ENCODE data around the gene ZC3H13. TPM values are rescaled to one million over a fixed set of nuclear protein-coding genes. Genes with fewer than 3 reads are reported as not detected.

Gene ZC3H13
- total and polyA plus RNA-seq, 2 donors (not counting 1 experiment from before 2014, with no cell fraction given), result 4.8 to 65.7 TPM

GRCh38 chr13:45943120-45943519 lies 109.4 kb downstream of the ZC3H13 start:
- Histone ChIP-seq H3K9ac (ENCODE audit: low read length) (no peak overlapping the region), H3K9me3 (ENCODE audit: control extremely low read depth in 1 of 3, control insufficient read depth in 2 of 3, insufficient read depth in 1 of 3, low read length in 2 of 3) (no peaks in the 10 kb centered on the region), H3K36me3 (replicated peaks in 1 of 2; ENCODE audit: control extremely low read depth in 1 of 2, control insufficient read depth in 1 of 2, extremely low read depth in 1 of 2, insufficient read depth in 2 of 2, low read length in 1 of 2) (no peaks in the 10 kb centered on the region), H4K20me1 (ENCODE audit: control insufficient read depth, insufficient read depth, low read length, poor library complexity, severe bottlenecking) (no peaks in the 10 kb centered on the region), H2AFZ (ENCODE audit: insufficient read depth, low read depth, low read length, poor library complexity, severe bottlenecking) (no peak overlapping the region), H3K4me2 (replicated peaks; ENCODE audit: low read depth, low read length, poor library complexity, severe bottlenecking) (no peak overlapping the region), H3K4me3 (ENCODE audit: control extremely low read depth in 1 of 5, extremely low read depth in 1 of 5, insufficient read depth in 1 of 5, low read depth in 2 of 5, low read length in 4 of 5) (no peak overlapping the region), H3K79me2 (ENCODE audit: control insufficient read depth, insufficient read depth, low read length) (no peaks in the 10 kb centered on the region), H3K27ac (ENCODE audit: low read length in 2 of 2) (no peak overlapping the region), H3K4me1 (ENCODE audit: control insufficient read depth in 2 of 2, insufficient read depth in 2 of 2, low read length in 2 of 2) (no peaks in the 10 kb centered on the region), H3K27me3 (replicated peaks in 1 of 4; ENCODE audit: control extremely low read depth in 1 of 4, control insufficient read depth in 3 of 4, insufficient read depth in 4 of 4, low read length in 3 of 4) (peaks cover 0 to 5% (median 1%) of the 10 kb centered on the region in 4 experiments)
- DNase-seq, result no peak
- ChIA-PET POLR2A (no interaction called here), CTCF (no interaction called here)
- intact Hi-C loops (cut with micrococcal nuclease), result no loop called here
- no peak for TF ChIP-seq CTCF (IDR thresholded peaks at IDR 0.05)
- Mint-ChIP-seq H3K27ac (no peak overlapping the region), H3K4me3 (no peak overlapping the region), H3K9me3 (ENCODE audit: insufficient read depth) (no peaks in the 10 kb centered on the region), H3K4me1 (no peaks in the 10 kb centered on the region), H3K27me3 (peaks cover 21% of the 10 kb centered on the region)
- no CpG with 5 or more reads among the region's 2 CpGs for WGBS (ENCODE audit: insufficient coverage)
- no peak for ATAC-seq (ENCODE audit: low read depth)

- CTCF ChIA-PET, result no interaction called here
- Histone ChIP-seq H3K27me3 (replicated peaks in 1 of 4; ENCODE audit: control extremely low read depth in 1 of 4, control insufficient read depth in 3 of 4, insufficient read depth in 4 of 4, low read length in 3 of 4) (peaks cover 0 to 5% (median 1%) of the 10 kb centered on the region in 4 experiments), H3K9ac (ENCODE audit: low read length) (no peak overlapping the region), H3K4me2 (replicated peaks; ENCODE audit: low read depth, low read length, poor library complexity, severe bottlenecking) (no peak overlapping the region), H3K9me3 (ENCODE audit: control extremely low read depth in 1 of 3, control insufficient read depth in 2 of 3, insufficient read depth in 1 of 3, low read length in 2 of 3) (no peaks in the 10 kb centered on the region), H3K4me3 (ENCODE audit: control extremely low read depth in 1 of 5, extremely low read depth in 1 of 5, insufficient read depth in 1 of 5, low read depth in 2 of 5, low read length in 4 of 5) (no peak overlapping the region), H3K4me1 (ENCODE audit: control insufficient read depth in 2 of 2, insufficient read depth in 2 of 2, low read length in 2 of 2) (no peaks in the 10 kb centered on the region), H3K79me2 (ENCODE audit: control insufficient read depth, insufficient read depth, low read length) (no peaks in the 10 kb centered on the region), H4K20me1 (ENCODE audit: control insufficient read depth, insufficient read depth, low read length, poor library complexity, severe bottlenecking) (no peaks in the 10 kb centered on the region), H2AFZ (ENCODE audit: insufficient read depth, low read depth, low read length, poor library complexity, severe bottlenecking) (no peak overlapping the region), H3K36me3 (replicated peaks in 1 of 2; ENCODE audit: control extremely low read depth in 1 of 2, control insufficient read depth in 1 of 2, extremely low read depth in 1 of 2, insufficient read depth in 2 of 2, low read length in 1 of 2) (no peaks in the 10 kb centered on the region), H3K27ac (ENCODE audit: low read length in 2 of 2) (no peak overlapping the region)
- POLR2A ChIA-PET, result no interaction called here
- intact Hi-C loops (cut with micrococcal nuclease), result no loop called here
- peaks cover 27% of the 10 kb centered on the region for H3K27me3 Mint-ChIP-seq
- no peak overlapping the region for H3K4me3 Mint-ChIP-seq
- ATAC-seq (ENCODE audit: low read depth) (no peak), DNase-seq (no peak)
- no peaks in the 10 kb centered on the region for H3K4me1 Mint-ChIP-seq
- TF ChIP-seq EZH2 (IDR thresholded peaks at IDR 0.05; ENCODE audit: borderline replicate concordance, insufficient read depth, low read depth, low read length, poor library complexity, severe bottlenecking) (no peak), CTCF (IDR thresholded peaks at IDR 0.05) (no peak)
- WGBS (ENCODE audit: insufficient coverage), result 100% methylated on average over 1 of the region's 1 CpG
- H3K27ac Mint-ChIP-seq, result no peak overlapping the region
- H3K9me3 Mint-ChIP-seq (ENCODE audit: insufficient read depth), result no peaks in the 10 kb centered on the region
These were observed 111.3 kb downstream of the ZC3H13 start for GRCh38 chr13:45941261-45941660.

All from B cell (primary cell).